ENCODE data around the gene PGF.

The PGF gene

DNA sequence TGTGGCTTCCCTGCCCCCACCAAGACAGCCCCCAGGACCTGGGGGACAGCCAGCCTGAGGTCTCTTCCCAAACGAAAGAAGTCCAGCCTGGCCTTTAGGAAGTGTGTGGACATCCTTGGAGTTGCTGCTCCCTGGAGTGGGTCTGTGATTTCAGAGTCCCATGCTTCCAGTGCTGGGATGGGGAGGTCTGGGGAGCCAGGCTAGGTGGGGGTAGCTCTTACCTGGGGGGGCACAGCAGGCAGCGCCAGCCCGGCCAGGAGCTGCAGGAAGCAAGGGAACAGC, 509 bp downstream of the PGF start:
- DNase-seq, result peak in 1 of 3 experiments; percentile 58

DNA sequence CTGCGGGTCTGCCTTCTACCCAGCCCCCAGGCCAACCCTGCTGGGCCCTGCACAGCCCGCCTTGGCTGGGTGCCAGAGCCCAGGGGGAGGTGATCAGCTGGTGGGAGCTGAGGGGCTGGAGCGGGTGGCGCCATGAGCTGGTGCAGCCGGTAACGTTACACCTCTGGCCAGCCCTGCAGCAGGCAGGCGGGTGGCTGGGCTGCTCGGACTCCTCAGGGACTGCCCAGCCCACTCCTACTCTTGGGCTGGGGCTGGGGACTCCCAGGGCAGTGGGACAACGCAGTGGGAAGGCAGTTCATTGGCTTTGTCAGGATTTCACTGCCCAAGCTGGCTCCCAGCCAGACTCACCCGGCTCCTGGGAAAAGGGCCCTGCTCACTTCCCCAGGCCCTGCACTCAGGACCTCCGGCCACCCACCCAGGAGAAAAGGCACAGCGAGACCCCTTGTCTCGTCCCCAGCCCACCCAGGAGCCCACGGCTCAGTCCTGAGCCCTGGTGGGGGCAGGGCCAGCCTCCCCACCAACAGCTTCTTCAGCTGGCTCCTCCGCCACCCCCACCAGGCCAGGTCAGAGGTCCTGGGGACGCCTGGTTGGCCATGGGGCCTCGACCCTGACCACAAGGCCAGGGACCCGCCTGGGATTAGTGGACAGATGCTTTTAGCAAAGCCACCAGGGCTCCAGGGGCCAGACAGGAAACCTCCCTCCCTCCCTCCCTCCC, 1.0 kb downstream of the PGF start:
- peak; percentile 58 to 90 (median 80) for DNase-seq

- DNase-seq, result no peak
Measured at GRCh38 chr14:74953686-74954085, 1.7 kb downstream of the PGF start.

- DNase-seq, result peak in 2 of 3 experiments; percentile 36 to 59
Measured at GRCh38 chr14:74952697-74953484, 2.5 kb downstream of the PGF start.

DNA sequence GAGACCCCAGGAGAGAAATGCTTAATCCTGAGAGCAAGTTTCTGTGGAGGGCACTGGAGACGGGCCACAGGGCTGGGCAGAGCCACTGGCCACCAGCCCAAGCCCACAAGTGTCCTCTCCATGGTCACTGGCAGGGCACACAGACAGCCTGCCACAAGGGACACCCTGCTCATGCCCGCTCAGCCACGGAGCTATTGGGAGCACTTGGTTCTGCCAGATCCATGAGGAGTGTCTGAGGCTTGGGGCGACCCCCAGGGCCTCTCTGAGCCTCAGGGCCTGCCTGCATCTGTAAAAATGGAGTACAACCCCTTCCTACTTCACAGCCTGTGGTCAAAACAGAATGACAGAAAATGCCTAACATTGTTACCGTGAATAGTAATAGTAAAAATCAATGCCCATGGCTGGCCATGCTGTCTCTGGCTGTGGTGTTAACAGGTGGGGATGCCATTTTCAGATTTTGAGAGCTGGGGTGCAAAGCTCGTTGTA, 3.2 kb downstream of the PGF start:
- no peak for DNase-seq

- DNase-seq, result no peak
Measured at GRCh38 chr14:74951443-74952179, 3.8 kb downstream of the PGF start.

DNA sequence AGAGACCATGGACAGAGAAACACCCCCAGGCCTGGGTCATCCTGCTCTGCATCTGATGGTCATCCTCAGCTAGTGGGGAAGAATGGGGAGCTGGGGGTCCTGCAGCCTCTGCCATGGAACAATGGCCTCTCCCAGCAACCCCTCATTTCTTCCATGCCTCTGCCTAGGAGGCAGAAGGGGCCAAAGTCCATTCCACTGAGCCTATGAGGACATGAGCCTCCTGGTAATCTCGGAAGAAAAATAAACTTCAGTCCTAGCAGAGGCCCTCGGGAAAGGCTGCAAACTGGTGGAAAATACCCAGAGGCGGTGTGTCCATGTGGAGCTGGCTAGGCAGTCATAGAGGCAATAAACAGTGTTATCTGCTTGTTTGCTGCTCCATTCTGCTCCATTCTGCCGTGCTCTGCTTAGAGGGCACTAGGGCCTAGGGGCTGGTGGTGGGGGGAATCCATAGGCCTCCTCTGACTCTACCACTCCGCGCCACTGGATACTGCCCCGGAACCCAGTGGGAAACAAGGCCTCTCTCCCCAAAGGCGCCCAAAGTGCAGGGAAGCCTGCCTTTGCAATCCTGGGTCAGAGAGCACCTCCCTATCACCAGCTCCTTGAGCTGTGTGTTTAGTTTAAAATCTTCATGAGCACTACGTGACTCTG, 4.5 kb downstream of the PGF start:
- DNase-seq, result no peak

- no peak for DNase-seq
Measured at GRCh38 chr14:74949859-74950573, 5.4 kb downstream of the PGF start.

GRCh38 chr14:74949191-74949601, 6.2 kb downstream of the PGF start:
- no peak for DNase-seq

DNA sequence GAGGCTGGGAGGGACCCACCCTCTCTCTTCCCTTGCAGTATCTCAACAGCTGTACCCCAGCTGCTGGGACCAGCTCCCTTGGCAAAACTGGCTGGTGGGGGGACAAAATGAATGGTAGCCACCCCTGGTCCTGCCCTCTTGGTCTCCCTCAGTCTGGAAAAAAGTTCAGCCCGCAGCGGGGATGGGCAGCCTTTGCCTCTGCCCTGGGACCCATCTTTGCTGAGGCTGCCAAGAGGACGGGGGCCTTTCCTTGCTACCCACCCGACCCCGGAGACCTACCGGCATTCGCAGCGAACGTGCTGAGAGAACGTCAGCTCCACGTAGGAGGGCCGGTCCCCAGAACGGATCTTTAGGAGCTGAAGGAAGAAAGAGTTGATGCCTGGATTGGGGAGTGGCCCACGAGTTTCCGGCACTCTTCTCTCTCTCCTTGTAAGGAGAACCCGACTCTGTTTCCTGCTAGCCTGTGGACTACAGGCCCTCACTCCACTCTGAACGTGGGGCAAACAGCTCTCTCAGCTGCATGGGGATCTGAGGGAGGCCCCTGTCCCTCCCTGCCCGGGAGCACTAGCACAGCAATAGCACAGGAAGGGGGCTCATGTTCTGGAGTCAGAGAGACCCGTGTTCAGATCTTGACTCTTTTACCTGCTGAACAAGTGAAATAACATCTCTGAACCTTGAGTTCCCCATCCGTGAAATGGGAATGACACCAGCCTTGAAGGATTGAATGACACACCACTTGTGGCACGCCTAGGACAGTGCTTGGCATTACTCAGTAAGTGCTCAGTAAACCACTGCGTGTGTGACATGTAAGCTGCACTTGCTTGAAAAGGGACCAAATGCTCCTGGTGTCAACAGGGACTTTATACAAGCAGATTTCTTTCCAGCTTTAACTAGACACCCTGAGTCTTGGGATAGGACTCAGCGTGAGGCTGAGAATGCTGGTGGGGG, 6.9 kb downstream of the PGF start:
- no peak for DNase-seq

- no peak for DNase-seq
Measured at GRCh38 chr14:74947353-74948227, 7.8 kb downstream of the PGF start.

GRCh38 chr14:74946659-74947281, 8.6 kb downstream of the PGF start:
- no peak for DNase-seq

DNA sequence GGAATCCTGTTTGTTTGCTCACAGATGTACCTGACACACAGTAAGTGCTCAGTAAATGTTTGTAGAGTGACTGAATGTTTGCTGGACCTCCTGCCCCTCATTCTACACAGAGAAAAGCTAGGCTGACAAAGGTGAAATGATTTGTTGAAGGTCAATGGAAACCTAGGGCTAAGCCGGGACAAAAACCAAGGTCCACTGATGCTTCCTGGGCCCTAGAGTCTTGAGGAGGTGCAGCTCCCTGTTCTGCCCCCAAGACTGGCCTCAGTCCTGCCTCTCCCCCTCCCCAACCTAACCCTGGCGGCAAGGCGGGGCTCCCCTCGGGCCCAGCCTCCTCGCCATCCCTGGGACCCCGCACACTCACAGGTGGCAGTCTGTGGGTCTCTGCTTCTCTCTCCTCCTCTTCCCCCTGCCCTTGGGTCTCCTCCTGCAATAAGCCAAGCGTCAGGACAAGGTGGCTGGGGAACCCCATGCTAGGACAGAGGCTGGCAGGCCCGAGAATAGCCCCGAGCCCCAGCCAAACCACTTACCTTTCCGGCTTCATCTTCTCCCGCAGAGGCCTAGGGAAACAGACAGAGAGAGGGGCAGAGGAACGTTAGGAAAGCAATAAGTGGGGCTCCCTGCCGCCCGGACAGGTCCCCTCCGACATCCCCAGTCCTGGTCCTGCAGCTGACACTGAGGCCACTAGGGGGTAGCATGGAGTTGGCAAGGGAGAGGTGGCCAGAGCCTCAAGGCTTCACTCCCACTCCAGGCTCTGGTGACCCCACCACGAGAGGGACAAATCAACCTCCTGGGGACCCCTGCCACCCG, 9.3 kb downstream of the PGF start:
- peak; percentile 68 to 85 (median 79) for DNase-seq

DNA sequence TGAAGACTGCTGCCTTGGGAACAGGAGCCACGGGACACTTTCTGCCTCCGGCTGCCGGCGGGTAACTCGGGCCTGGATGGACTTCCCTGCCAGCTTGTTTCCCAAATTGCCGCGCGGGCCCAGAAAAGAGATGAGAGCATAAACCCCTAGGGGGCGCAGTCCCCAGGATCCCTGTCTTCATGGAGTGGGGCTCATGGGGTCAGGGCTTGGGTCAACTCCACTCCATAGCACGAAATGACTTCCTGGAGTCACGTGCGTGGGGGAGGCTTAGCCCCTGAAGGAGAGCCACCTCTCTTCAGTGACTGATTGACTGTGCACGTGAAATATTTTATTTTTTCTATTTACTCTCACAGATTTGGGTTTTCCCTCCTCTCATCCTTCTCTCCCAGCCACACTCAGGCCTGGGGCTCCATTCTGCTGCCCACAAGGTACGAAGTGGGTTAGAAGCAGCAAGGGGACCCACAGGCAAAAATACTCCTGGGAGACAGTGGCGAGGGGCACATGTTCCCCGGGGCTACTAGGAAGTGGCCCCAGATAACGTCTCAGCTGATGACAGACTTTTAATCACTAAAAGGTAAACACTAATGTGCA, 10.0 kb downstream of the PGF start:
- DNase-seq, result peak in 2 of 3 experiments; percentile 18 to 42

DNA sequence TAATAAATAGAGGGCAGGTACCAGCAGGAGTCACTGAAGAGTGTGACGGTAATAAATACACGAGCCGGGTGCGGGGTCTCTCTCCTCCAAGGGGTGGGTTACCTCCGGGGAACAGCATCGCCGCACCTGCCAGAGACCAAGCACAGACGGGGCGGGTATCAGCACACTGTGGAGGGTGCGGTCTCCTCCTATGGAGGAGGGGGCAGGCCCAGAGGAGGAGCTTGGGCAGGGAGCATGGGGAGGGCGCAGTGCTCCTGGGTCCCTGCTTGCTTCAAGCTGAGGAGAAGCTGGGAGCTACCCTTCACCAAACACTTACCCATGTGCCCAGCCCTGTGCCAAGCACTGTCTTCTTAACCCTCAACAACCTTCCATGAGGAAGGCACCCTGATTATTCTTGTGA, 12.8 kb downstream of the PGF start:
- no peak for DNase-seq

DNA sequence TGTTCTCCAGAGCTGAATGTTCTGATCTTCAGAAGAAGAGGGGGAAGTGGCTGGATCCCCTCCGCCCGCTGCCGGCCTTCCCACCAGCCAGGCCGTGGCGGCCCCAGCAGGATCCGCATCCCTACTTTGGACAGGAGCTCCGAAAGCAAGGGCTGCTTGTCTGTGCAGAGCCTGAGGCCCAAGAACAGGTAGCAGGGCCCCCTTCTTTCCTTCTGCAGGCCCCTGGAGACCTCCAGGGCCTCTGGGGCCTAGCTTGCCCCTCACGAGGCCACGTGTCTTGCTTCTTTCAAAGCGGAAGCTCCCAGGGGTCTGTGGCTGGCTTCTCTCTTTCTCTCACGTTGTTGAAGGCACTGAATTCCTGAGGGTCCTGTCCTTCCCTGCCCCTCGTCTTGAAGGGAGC, 13.2 kb downstream of the PGF start:
- no peak for DNase-seq

- DNase-seq, result no peak
Measured at GRCh38 chr14:74941676-74942097, 13.7 kb downstream of the PGF start.

DNA sequence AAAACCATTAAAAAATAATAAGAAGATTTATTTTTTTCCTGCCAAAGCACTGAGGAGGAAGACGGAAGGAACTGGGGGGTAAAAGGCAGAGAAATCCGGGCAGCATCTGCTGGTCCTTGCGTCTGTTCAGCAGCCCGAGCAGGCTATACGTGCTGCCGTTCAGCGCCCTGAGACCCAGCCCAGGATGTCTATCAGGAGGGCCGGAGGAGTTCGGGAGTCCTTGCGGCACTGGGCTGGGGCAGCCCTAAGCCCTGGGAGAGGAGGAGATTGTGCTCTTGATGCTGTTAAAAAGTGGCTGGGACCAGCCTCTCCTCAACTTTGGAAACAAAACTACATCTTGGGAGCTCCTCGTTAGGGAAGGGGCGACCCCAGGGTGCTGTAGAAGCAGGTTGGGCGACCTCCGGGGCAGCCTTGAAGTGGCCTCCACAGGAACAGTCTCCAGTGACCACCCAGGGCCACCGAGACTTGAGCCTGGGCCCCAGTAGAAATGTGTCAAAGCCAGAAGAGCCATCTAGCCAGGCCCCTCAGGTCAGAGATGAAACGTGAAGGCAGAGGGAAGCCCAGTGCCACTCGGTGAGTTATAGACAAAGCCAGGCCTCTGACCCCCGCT, 14.3 kb downstream of the PGF start:
- DNase-seq, result no peak

All from NCI-H1417 (cell line).